NCI-H460 (cell line): Measurements from ENCODE around the gene TUBB. TPM values are rescaled to one million over a fixed set of nuclear protein-coding genes. Genes with fewer than 3 reads are reported as not detected.
A peak's percentile ranks its signal among the peaks of the same experiment; 100 is the strongest.
"Not testable (repeated sequence)": the region's sequence is repeated elsewhere in the genome, so short reads cannot be mapped to it uniquely, and the experiment has no call there.

Source experiments
- DNase-seq: peaks from one replicate; pipeline ENCODE4 v3.0.0-alpha.2; 2016; ENCODE audit warnings: low read depth; ENCODE audit errors: extremely low read depth
- total RNA-seq: library from RNA; depleted of rRNA; stranded (reverse); fragments of >200 nt; shearing (Covaris generic); gene quantifications from 2 replicates; pipeline ENCODE4 v1.2.3, GENCODE V29; 2014

TUBB gene
- total RNA-seq, 1 experiment from 2014 or later = 287 TPM

GRCh38 chr6:30756405-30757003, 36.4 kb downstream of the TUBB start:
- DNase-seq = not testable (repeated sequence)

- DNase-seq = no peak
These were observed 37.2 kb downstream of the TUBB start for GRCh38 chr6:30757261-30757904.

GRCh38 chr6:30759575-30760239, 39.6 kb downstream of the TUBB start:
- no peak for DNase-seq

- no peak for DNase-seq
These were observed 40.4 kb downstream of the TUBB start for GRCh38 chr6:30760549-30760948.

- no peak for DNase-seq
These were observed 41.8 kb downstream of the TUBB start for GRCh38 chr6:30761791-30762429.

- no peak for DNase-seq
These were observed 43.0 kb downstream of the TUBB start for GRCh38 chr6:30763155-30763617.

GRCh38 chr6:30763618-30764489, 43.7 kb downstream of the TUBB start:
- DNase-seq = peak; percentile 70

- not testable (repeated sequence) for DNase-seq
These were observed 44.4 kb downstream of the TUBB start for GRCh38 chr6:30764490-30765043.

GRCh38 chr6:30765495-30765894, 45.3 kb downstream of the TUBB start:
- DNase-seq = not testable (repeated sequence)

- DNase-seq = no peak
These were observed 46.5 kb downstream of the TUBB start for GRCh38 chr6:30766461-30767157.

- DNase-seq = no peak
These were observed 47.2 kb downstream of the TUBB start for GRCh38 chr6:30767158-30767943.

- DNase-seq = no peak
These were observed 47.8 kb downstream of the TUBB start for GRCh38 chr6:30767944-30768301.

- no peak for DNase-seq
These were observed 48.5 kb downstream of the TUBB start for GRCh38 chr6:30768634-30769087.

- peak; percentile 74 for DNase-seq
These were observed 49.1 kb downstream of the TUBB start for GRCh38 chr6:30769088-30769852.

GRCh38 chr6:30769853-30770524, 49.8 kb downstream of the TUBB start:
- DNase-seq = no peak

- no peak for DNase-seq
These were observed 50.4 kb downstream of the TUBB start for GRCh38 chr6:30770592-30770991.

- no peak for DNase-seq
These were observed 54.5 kb downstream of the TUBB start for GRCh38 chr6:30774701-30775100.
